Head of caudate nucleus (tissue), 42 donors: ENCODE results near the gene PTTG1IP.

Experiments used
- DNase-seq, 42 donors: peaks; one replicate each; pipeline versions ENCODE4 v3.0.0 to v3.0.0-alpha.2; 2020 to 2021; ENCODE audit warnings: mixed read lengths in 7 of 42
- intact Hi-C: fragments of 100-400 bp; cut with DNase I; formaldehyde crosslinking; loops from one replicate; pipeline ENCODE4 v1.15.0; 2022

The PTTG1IP gene

DNA sequence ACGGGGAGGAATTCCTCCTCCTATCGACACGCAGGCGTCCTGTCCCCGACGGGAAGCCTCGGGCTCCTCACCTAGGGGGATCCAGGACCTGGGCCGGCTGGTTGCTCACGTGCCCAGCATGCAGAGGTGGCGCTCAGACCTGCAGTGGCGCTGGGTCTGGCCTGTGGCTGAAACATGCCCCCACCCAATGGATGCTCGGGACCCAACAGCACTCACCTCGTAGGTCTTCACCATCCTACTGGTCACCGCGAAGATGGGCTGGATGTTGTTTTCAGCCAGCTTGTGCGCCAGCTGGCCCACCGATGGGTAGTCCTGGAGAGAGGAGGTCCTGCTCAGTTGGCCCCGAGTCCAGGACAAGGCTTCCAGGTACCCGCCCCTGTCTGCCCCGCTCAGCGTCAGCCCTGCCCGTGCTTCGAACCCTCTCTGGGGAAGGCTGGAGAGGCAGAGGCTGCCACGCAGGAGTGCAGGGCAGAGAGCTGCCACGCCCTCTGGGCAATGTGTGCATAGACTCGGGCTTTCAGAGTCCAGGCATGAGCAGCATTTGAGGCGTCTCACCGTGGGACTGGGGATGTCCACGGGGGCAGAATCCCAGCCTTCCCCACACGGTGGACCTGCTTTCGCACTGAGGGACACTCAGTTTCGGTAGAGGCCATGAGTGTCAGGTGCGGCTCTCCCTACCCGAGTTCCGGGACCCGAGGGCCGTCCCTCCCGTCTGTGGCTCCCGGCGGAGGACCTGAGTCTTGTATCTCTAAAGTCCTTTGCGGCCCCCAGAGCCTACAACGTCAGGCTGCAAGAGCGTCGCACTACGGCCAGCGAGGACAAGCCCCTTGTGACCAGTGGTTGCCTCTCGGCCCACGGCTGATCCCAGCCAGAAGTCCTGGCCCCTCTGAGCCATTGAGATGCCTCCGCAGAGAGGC lies 25.6 kb upstream of the PTTG1IP start:
- intact Hi-C loops: no loop called here
- DNase-seq: no peak

DNA sequence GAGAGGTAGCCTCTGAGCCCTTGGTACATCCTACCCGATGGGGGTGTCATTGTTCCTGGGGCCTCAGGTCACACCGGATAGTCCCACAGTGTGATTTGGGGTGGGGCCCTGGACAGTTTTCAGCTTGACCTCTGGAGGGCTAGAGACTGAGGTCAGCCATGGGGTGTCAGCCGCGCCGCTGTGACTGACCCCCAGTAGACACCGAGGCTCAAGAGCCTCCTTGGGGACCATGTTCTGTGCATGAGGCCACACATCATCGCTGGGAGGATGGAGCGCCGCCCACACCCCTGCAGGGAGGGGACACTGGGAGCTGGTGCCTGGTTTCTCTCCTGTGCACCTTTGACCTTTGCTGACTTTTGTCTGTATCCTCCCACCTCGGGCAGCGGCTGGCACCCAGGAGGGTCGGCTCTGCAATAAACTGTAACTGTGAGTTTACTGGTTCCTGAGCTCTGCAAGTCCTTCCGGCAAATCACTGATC lies 24.6 kb upstream of the PTTG1IP start:
- DNase-seq: no peak
- intact Hi-C loops: no loop called here

DNA sequence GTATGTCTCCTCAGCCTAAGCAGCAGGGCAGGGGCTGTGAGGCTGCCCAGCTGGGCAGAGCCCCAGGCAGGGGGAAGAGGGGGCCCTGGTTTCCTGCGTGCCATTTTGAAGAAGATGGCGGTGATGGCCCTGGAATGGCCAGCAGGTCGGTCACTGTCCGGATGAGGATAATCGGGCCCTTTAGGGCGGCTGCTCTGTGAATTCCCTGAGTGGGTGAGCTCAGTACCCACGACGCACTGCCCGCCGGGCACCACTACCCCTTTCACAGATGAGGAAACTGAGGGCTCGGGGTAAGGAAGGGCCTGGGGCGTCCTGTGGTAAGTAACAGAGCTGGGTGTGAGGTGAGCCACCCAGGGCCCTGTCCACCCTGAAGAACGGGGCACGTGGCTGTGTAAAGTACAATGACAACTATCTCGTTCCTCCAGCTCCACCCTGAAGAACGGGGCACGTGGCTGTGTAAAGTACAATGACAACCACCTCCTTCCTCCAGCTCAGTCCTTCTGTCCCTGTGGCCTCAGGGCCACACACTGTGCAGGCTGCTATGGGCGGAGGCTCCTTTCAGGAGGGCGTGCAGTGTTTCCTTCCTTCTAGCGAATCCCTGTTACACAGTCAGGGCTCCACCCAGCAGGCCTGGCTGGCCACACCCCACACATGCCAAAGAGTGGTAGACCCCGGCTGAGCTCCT lies 24.0 kb upstream of the PTTG1IP start:
- DNase-seq: no peak
- intact Hi-C loops: no loop called here

DNA sequence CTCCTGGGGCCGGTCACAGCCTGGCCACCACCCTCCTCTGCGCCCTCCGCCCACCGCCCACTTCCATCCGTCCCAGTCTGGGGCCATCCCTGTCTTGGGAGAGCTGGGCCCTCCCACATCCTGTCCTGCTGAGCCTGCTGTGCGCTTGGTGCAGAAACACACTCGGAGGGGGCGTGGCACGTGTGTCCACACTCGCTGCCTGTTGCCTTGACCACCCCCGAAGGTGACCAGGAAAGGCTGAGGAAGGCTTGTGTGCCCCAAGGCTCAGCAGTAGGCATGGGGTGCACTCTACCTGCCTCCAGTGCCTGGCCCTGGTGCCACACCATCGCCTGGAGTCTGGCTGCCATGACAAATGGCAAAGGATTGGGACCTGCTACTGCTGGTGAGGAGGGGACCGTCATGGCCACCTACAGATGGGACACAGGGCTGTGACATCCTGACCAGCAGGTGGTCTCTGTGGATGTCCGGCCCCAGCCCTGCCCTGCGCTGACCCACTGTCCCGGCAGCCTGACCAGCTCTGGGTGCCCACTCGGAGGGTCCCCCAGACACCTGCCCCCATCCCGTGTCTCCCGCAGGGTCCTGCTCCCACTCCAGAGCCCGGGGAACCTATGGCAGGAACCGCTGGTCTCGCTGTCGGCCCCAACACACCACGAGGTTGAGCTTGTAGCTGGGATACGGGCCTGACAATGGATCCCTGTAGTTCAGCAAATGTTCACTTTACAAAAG lies 23.2 kb upstream of the PTTG1IP start:
- intact Hi-C loops: no loop called here
- DNase-seq: no peak

DNA sequence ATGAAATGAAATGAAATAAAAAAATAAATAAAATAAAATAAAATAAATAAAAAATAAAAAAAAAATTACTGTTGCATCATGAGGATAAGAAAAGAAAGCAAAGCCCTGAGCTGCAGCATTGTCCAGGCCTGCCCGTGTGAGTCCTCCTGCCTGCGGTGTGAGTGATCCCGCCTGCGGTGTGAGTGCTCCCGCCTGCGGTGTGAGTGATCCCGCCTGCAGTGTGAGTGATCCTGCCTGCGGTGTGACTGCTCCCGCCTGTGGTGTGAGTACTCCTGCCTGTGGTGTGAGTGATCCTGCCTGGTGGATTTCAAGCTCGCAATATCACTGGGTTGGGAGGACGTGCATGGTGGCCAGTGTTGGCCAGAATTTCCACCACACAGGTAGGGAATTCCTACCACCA lies 22.4 kb upstream of the PTTG1IP start:
- intact Hi-C loops: no loop called here
- no peak for DNase-seq

DNA sequence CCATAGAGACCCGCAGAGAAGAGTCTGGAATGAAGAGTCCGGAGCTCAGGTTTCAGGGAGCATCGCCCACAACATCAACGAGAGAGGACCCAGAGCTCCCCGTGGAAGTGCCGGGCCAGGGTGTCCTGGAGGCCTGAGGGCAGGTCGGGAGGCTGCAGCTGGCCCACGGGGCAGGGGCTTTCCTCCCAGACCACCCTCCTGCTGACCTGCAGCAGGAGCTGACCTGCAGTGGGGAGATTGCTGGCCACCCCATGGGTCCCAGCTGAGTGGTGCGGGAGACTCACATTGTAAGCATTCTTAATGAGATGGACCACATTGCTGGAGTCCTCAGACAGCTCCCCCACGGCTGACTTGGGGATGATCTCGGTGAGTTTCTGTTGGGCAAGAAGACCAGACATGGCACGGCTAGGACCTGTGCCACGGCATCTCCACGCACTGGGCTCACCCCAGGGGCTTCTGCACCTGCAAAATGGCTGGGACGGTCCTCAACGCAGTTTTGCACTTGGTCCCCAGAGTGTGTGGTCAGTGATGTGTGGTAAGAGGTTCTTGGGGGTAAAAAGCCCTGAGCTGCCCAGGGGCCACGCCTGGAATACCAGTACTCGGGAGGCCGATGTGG lies 21.3 kb upstream of the PTTG1IP start:
- DNase-seq: no peak
- intact Hi-C loops: no loop called here

DNA sequence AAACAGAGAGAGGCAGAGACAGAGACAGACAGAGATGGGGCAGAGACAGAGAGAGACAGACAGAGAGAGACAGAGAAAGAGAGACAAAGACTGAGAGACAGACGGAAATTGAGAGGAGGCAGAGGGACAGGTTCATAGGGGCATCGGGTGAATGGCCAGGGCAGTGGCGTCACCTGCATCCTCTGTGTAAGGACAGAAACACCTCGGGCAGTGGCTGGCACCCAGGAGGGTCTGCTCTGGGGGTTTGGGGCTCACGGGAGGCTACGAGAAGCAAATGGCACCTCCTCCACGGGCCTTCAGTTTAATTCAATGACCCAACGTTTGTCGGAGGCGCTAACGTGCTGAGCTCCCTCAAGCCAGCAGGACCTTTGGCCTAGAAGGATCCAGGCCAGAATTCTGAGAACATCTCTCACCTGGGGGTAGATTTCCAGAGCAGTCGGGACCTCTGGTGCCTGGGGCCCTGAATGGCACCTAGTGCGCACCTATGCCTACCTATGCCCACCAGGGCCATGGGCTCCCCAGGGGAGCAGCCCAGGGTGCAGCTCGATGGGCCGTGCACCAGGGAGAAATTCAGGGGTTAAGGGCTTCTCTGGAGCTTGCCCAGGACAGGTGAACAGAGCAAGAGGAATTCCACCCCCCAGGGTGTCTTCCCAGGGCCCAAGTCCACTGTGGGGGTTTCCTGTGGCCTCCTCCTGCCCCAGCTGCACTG lies 20.6 kb upstream of the PTTG1IP start:
- intact Hi-C loops: no loop called here
- no peak for DNase-seq

DNA sequence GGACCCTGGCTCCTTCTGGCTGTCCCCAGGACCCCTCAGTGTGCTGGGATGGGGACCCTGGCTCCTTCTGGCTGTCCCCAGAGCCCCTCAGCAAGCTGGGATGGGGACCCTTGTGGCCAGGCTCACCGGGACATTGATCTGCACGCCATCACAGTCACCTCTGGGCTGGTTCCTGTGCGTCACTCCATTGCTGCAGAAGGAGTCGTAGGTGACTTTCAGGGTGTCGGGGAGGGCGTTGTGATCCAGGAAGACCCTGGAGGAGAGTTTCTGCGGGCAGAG lies 19.7 kb upstream of the PTTG1IP start:
- no peak for DNase-seq
- intact Hi-C loops: no loop called here

DNA sequence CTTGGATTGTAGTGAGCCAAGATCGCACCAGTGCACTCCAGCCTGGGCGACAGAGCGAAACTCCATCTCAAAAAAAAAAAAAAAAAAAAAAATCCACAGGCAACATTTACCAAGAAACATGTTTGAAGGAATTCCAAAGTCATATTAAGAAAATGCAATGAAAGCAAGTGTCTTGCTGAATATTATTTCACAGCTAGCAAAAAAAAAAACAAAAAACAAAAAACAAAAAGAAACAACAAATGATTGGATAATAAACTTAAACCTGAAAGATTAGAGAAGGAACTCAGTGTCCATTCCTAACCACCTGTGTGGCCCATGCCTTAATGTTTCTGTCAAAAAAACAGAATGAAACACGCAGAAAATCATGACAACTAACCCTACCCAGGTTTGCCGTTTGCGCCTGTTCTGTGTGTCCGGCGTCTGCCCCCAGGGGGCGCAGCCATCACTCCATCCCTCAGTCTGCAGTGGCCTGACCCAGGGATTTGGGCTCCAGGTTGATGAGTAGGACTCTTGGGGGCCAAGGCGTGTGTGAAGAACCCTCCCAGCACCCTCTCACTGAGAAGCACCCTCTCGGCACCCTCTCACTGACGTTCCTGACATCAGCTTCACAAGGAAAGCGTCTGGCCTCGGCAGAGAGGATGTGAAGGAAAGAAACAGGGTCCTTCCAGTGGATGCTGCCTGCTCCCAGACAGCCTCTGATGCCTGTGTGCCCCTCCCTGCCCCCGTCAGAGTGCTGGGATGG lies 19.2 kb upstream of the PTTG1IP start:
- intact Hi-C loops: no loop called here
- peak in 40 of 42 donors; percentile 26 to 83 (median 62) for DNase-seq

DNA sequence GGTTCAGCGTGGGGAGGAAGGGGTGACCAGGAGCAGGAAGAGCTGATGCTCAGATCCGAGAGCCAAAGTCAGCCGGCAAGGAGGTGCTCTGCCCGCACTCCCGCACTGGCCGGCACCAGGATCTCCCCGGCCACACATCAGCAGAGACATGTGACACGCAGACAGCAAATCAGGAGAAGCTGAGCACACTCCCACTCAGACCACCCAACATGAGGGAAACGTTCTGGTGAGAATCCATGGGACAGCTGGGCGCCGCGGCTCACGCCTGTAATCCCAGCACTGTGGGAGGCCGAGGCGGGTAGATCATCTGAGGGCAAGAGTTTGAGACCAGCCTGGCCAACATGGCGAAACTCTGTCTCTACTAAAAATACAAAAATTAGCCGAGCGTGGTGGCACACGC lies 18.6 kb upstream of the PTTG1IP start:
- intact Hi-C loops: no loop called here
- no peak for DNase-seq

DNA sequence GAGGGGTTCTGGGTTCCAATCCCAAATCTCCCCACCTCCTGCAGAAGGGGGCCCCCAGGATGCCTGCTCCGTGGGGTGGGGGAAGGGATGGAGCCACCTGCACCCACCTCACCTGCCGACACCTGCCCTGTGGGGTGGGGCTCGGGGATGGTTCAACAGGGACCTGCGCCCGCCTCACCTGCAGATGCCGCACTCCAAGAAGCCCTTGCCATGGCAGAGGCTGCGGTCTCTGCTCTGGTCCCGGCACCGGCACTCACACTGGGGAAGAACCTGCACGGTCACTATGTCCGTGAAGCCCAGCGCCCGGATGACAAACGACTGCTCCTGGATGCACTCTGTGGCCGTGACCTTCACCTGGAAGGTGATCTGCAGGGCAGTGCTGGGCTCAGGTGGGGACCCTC lies 18.1 kb upstream of the PTTG1IP start:
- intact Hi-C loops: no loop called here
- no peak for DNase-seq

DNA sequence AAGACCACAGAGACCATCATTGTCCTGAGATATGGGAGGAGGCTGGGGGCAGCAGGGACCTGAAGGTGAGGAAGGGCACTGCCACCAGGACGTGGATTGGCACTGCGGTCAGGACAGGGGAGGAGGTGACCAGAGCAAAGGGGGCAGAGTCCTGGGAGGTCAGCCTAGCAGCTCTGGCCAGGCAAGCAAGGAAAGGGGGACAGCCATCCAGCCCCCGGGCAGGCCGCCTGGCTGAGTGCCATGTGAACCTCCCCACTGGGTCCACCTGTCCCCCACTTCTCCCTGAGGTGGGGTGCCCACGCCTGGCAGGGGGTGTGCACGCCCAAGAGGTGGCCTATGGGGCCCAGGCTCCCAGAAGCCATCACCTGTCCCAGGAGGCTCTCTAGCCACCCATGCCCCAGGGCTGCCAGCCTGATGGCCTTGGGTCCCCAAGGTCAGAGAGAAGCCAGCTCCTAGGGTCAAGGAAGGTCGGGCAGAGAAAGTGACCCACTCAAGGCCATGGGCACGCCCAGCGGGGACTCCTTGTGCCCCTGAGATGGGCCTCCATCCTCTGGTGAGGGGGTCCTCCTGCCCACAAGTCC lies 17.6 kb upstream of the PTTG1IP start:
- no peak for DNase-seq
- intact Hi-C loops: no loop called here

DNA sequence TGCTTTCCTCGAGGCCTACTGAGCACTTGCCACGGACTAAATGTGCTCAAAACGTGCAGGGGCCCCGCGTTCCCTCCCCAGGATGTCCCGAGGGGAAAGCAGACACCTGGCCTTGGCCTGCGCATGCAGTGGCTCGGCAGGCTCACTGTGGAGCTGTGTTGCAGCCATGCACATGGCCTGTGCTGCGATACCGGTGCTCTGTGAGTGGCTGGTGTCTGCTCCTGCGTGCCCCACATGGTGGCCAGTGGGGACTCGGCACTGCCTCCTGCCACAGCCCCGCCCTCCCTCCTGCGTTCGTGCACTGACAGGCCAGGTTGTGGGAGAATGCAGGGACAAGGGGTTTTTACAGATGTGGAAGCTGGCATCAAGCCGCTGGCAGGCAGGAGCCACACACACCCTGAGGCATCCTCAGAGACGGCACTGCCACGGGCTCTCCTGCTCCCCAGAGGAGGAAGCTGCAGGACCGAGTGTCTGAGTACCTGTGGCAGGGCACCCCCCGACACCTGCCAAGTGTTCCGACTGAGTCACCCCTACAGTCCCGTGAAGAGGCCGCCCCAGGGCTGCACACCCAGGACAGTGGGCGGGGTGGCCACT lies 16.9 kb upstream of the PTTG1IP start:
- DNase-seq: no peak
- intact Hi-C loops: no loop called here

DNA sequence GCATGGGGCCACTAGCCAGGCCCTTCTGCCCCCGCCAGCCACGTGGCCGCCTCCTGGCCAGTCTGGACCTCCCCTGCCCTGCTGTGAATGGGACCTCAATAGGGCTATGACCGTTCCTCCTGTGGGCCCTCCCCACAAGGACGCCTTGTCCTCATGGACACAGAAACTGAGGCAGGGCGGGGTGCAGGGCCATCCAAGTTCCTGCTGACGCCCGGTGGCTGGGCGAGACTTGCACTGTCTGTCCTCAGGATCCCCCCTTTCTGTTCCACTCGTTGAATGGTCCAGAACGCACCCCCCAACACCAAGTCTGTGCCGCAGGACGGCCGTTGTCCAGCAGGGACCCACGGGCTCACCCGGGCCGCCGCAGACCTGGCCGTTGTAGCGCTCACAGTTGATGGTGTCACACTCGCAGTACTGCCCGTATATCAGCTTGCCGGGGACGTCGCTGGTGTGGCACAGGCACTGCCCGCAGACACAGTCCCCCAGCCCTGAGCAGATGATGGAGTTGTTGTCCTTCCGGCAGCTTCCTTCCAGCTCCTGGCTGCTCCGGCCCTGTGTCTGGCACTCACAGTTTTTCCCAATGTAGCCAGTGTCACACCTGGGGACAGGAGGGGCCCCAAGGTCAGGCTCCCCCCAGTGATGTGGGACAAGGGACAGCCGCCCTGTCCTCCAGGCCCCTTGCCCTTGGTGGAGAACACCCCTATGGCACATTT lies 16.3 kb upstream of the PTTG1IP start:
- DNase-seq: no peak
- intact Hi-C loops: no loop called here

DNA sequence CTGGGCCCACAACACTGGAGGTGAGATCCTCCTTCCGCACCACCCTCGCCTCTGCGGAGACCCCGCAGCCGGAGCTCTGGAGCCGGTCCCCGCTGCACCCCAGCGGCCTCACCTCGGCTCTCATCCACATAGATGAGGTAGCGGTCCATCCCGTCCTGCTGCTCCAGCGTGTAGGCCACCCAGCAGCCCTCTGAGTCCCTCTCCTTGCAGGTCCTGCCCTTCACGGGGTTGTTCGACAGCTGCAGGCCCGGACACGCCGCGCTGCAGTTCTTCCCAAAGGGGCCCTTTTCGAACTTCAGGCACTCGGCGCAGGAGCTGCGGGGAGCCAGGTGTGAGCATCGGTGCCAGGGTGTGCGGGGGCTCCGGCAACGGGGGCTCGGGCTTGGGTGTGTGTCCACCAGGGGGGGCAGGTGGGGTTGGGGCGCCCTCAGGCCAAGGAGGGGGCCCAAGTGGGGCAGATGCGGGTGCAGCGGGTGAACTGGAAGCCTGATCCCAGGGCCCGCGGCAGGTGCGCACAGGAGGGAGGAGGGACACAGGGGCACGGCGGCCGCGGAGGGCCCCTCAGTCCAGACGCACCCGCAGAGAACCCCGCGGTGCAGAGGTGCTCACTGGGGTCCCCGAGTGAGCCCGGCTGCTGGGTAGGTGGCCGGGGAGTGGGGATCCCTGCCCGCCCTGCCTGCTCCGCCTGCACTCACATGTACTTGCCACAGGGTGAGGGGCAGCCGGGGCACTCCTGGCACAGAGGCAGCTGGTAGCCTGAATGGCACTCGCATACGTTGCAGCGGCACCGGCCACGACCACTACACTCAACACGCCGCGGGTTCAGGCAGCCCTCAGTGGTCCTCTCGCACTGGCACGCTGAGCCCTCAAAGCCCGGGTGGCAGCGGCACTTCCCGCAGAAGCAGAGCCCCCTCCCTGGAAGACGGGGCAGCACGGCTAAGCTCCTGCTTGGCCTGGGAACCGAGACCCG lies 15.4 kb upstream of the PTTG1IP start:
- DNase-seq: no peak

More for the DNA sequence above, 15.4 kb upstream of the PTTG1IP start:
- intact Hi-C loops: no loop called here
